Central memory CD4-positive, alpha-beta T cell (primary cell): ENCODE measurements around the gene TIMM13.

Source experiments
- DNase-seq: peaks from one replicate; pipeline ENCODE4 v3.0.0; 2022

Gene TIMM13

DNA sequence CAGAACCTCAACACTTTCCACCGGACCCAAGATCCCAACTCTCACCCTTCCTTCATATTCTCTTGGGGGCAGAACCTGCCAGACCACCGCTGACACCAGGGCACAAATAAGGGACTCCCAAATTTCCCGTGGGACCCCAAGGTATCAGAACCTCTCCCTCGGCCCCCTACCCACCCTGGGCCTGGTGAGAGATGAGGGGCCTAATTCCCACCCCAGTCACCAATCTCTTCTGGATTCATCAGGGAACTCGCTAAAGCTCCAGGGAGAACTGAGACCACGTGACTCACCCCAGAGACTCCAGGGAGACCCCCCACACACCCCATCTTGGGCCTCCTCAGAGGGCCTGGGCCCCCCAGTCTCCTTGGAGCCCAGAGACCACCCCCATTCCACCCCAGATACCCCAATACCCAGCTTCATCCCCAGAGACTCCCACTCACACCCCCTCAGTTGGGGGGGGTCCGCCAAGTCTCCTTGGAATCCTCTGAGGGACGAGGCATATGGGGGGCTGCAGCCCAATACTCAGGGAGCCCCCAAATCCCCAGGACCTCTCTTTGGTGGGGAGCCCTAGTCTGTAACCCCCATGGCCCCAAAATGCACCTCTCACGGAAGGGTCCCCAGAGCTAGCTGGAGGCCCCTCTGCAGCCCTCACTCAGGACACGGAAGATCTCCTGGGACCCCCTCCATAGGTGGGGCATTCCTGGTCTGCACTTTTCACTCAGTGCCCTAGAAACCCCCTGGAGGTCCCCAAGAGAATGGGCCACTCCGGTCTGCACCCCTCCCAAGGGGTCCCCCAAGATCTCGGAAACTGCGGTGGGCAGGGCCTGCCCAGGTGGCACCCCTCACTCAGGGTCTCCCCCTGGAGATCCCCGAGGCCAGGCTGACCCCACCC, 27.8 kb upstream of the TIMM13 start:
- DNase-seq = no peak

GRCh38 chr19:2454199-2454961, 27.0 kb upstream of the TIMM13 start:
- DNase-seq = no peak

DNA sequence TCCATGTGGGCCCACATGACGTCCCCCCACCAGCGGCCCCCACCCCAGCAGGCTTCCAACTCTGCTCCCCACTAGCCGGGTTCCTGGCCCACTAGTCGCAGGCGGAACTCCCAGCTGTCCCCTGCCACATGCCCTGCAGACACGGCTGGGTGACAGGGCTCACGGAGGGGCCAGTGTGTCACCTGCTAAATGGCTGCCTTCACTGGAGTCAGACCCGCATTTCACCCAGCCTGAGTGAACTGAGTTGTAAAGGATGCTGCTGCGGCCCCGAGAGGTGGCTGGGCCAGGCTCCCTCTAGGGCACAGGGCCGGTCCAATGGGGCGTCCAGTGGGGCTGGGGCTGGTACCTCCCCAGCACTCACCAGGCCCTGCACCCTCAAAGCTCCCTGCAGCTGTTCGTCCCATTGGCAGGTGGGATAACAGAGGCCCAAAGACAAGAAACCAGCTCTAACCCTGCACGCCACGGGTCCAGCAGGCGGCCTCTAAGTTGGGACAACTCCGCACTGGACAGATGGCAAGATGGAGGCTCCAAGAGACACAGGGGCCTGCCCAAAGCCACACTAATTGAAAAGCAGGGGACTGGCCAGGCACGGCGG, 26.1 kb upstream of the TIMM13 start:
- no peak for DNase-seq

DNA sequence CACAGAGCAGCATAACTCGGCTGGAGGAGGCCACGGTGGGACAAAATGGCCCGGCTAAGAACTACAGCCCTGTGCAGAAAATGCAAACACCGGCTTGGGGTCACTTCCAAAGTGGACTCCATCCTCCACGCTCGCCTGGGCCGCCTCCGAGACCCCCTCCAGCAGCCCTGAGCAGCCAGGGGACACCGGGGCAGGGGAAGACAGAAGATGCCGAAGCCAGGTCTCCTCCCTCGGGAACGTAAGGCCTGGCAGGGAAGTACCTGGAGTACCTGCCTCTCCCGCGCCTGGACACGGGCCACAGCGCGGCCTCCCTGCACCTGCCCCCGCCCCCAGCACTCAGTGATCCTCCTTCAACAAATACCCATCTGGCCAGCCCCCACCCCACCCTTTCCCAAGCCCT, 24.4 kb upstream of the TIMM13 start:
- DNase-seq = no peak

DNA sequence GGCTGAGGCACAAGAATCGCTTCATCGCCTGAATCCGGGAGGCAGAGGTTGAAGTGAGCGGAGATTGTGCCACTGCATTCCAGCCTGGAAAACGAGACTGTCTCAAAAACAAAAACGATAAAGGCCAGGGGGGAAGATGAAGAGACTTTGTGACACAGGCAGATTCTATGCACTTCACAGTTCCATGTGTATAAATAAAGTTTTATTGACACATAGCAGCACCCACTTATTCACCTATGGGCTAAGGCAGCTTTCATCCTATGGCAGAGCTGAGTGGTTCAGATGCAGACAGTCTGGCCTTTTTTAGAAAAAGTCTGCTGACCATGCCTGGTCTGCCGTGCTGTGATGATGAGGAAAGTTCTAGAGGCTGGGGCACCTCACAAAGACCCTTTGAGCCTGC, 23.8 kb upstream of the TIMM13 start:
- DNase-seq = no peak

- no peak for DNase-seq
Observed at GRCh38 chr19:2449019-2449418, 21.6 kb upstream of the TIMM13 start.

DNA sequence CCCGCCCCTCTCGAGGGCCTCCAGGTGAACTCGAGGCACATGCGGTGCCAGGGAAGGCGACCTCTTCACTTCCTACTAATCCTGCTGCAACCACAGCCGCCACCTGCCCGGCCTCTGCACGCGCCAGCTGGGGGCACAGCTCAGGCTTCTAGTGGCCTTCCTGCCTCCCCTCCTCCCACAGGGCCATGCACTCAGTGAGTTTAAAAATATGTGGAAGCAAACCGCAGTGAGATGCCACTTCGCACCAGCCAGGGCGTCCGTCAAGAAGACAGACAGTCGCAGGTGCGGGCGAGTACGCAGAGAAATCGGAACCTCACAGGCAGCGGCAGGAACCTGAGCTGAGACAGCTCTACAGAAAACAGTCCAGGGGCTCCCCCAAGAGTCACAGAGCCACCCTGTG, 19.0 kb upstream of the TIMM13 start:
- no peak for DNase-seq

- DNase-seq = no peak
Observed at GRCh38 chr19:2444251-2445002, 17.0 kb upstream of the TIMM13 start.

- DNase-seq = no peak
Observed at GRCh38 chr19:2443785-2444182, 16.4 kb upstream of the TIMM13 start.

- no peak for DNase-seq
Observed at GRCh38 chr19:2443116-2443784, 15.9 kb upstream of the TIMM13 start.

GRCh38 chr19:2441096-2441752, 13.8 kb upstream of the TIMM13 start:
- no peak for DNase-seq

DNA sequence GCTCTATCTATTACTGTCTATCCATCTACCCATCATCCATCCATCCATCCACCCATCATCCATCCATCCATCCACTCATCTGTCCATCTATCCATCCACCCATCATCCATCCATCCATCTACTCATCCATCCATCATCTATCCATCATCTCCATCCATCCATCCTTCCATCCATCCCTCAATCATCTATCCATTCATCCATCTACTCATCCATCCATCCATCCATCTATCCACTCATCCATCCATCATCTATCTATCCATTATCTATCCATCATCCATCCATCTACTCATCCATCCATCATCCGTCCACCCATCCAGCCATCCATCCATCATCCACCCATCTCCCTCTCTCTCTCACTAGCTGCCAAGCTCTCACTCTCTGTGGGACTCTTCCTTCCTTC, 13.1 kb upstream of the TIMM13 start:
- DNase-seq = no peak

- DNase-seq = no peak
Observed at GRCh38 chr19:2438178-2438577, 10.8 kb upstream of the TIMM13 start.

DNA sequence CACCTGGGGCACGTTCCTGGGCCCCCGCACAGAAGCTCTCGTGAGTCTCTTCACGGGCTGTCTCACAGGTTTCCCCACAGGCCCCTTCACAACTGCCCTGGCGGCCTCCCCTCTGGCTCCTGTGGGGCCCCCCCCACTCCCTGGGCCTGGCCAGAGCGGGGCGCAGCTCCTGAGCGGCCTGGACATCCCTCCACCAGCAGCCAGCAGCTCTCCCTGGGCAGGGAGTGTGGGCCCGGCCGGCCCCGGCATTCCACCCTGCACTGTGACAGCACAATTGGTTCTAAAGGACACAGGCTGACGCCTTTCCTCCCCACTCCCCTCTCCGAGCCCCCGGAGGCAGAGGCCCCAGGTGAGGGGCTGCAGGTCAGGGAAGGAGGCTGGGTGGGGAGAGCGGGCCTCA, 9.5 kb upstream of the TIMM13 start:
- no peak for DNase-seq

GRCh38 chr19:2436384-2436783, 9.0 kb upstream of the TIMM13 start:
- no peak for DNase-seq

DNA sequence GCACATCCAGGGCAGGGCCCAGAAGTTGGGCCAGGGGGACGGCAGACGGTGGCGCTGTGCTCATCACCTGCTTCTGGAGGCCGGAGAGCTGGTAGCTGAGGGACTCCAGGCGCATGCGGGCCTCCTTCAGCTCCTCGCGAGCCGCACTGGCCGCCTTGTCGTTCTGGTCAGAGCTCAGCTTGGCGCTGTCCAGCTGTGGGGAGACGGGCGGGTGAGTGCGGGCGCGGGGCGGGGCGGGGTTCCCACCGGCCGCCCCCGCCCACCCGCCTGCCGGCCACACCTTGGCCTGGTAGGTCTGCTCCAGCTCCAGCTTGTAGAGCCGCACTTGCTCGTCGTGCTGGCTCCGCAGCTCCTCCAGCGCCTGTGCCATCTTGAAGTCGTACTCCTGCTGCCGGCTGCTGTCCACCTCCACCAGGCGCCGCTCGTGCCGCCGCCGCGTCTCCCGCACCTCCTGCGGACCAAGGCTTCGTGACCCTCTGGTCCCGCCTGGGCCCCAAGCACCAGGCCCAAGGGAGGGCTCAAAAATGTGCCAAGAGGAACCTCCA, 7.4 kb upstream of the TIMM13 start:
- DNase-seq = no peak

DNA sequence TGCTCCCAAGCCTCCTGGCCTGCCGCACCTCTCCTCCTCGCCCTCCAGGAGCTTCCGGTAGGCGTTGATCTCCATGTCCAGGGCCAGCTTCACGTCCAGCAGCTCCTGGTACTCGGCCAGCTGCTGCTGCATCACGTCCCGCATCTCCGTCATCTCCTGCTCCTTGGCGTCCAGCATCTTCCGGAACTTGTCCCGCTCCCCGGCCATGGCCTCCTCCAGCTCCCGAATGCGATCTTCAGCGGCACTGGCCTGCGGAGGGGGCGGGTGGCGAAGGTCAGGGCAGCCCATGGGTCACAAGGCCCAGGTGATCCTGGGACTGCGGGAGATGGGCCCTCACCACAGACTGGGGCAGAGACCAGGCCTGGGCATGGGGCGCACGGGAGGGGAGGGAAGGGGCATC, 6.9 kb upstream of the TIMM13 start:
- no peak for DNase-seq

GRCh38 chr19:2433854-2434253, 6.5 kb upstream of the TIMM13 start:
- DNase-seq = no peak

- no peak for DNase-seq
Observed at GRCh38 chr19:2432131-2432848, 4.9 kb upstream of the TIMM13 start.

GRCh38 chr19:2431318-2432055, 4.1 kb upstream of the TIMM13 start:
- no peak for DNase-seq
